GM10248 (cell line): ENCODE data around the gene MCTP2.

Experiments
- CTCF ChIA-PET: fragments of 300-600 bp; sonication (Branson Sonifier 250); formaldehyde crosslinking; extraction: SDS; loops from one replicate; lab custom pipeline; 2021; ENCODE audit warnings: antibody characterized with exemption; lab: Yijun Ruan, JAX
- POLR2A ChIA-PET: fragments of 350-650 bp; sonication (Branson Sonifier 250); formaldehyde crosslinking; extraction: SDS; loops from one replicate; lab custom pipeline; 2020; ENCODE audit warnings: antibody characterized with exemption; lab: Yijun Ruan, JAX
- DNase-seq: peaks from one replicate; pipeline ENCODE4 v3.0.0; 2012; ENCODE audit errors: extremely low spot score
- TF ChIP-seq, protein P1 (sequence below): IDR thresholded peaks from 2 replicates; pipeline ENCODE4 v1.5.1; 2012; ENCODE audit warnings: mild to moderate bottlenecking, low read depth; ENCODE audit errors: extremely low read depth, missing control alignments, control extremely low read depth

Gene MCTP2

DNA sequence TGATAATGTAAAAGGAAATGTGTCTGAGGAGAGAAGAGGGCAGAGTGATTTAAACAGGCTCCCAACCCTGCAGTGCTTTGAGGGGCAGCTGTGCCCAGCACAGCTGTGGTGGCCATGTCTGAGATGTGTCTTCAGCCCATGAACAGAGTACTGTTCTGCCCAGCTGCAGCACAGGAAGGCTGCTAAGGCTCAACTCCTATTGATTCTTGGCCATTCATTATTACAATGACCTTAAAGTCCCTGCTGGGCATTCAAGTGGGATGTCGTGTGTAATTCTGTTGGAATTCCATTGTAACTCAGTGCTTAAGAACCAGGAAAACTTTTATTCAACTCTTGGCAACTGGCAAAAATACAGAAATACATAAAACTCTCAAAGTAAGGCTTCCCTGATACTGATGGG is 229.3 kb downstream of the MCTP2 start:
- DNase-seq: no peak
- CTCF ChIA-PET: interaction anchor here (0.9 kb wide), 1 partner anchor 10 kb away, joined by 3 read pairs; no protein-coding TSS in a partner anchor
- POLR2A ChIA-PET: no interaction called here
- TF ChIP-seq, protein P1, sequence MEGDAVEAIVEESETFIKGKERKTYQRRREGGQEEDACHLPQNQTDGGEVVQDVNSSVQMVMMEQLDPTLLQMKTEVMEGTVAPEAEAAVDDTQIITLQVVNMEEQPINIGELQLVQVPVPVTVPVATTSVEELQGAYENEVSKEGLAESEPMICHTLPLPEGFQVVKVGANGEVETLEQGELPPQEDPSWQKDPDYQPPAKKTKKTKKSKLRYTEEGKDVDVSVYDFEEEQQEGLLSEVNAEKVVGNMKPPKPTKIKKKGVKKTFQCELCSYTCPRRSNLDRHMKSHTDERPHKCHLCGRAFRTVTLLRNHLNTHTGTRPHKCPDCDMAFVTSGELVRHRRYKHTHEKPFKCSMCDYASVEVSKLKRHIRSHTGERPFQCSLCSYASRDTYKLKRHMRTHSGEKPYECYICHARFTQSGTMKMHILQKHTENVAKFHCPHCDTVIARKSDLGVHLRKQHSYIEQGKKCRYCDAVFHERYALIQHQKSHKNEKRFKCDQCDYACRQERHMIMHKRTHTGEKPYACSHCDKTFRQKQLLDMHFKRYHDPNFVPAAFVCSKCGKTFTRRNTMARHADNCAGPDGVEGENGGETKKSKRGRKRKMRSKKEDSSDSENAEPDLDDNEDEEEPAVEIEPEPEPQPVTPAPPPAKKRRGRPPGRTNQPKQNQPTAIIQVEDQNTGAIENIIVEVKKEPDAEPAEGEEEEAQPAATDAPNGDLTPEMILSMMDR: no peak

DNA sequence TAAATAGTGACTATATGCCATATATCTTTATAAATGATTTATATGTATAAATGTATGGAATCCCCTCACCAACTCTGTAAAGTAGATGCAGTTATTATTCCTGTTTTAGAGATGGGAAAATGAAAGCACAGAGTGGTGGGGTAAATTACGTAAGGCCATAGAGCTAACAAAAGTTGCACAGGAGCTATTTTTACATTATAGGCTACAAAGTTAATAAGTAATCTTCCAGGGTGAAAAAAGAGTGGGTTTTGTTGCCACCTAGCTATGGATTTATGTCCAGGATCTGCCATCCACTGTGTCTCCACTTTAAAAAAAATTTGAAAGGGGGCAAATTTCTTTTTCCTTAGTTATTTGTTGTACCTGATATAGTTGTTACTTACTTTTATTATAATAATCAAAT is 235.7 kb downstream of the MCTP2 start:
- no peak for DNase-seq
- ChIA-PET CTCF (interaction anchor here (1.2 kb wide), 1 partner anchor 14 kb away, joined by 5 read pairs; no protein-coding TSS in a partner anchor), POLR2A (no interaction called here)
- TF ChIP-seq, protein P1: no peak

DNA sequence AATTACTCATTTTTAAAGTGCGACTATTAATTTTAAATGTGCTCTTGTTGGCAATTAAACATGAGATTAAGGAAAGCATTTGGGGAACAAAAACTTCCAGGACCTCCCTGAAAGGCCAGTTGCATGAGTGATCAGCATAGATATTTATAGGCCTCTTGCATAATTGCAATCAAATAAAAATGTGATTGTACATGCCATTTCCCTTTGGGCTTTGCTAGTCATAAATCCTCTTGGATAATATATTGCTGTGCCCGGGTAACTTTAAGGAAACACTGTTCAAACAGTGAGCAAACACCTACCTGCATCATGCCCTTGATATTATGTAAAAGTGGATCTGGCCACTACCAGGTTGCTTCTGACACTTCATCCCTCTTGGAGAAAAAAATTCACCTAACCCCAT is 239.1 kb downstream of the MCTP2 start:
- no peak for DNase-seq
- TF ChIP-seq, protein P1: no peak
- POLR2A ChIA-PET: no interaction called here
- CTCF ChIA-PET: interaction anchor here (1.4 kb wide), 1 partner anchor 10 kb away, joined by 3 read pairs; no protein-coding TSS in a partner anchor

DNA sequence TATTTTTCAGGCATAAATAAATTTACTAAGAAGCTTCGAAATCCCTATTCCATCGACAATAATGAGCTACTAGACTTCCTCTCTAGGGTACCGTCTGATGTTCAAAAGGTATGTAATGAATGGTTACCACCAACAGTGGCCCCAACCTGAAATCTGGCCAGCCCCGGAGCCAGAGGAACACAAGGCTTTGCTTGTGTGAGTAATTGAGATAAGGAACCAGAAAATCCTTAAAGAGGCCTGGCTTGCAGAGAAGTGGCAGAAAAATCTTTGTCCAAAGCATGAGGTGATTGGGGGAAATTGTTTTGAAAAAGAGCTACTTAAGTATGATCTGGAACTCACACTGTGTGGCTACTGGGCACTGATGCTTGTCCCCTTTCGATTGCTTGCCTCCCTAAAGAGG is 245.3 kb downstream of the MCTP2 start:
- TF ChIP-seq, protein P1: no peak
- ChIA-PET POLR2A (no interaction called here), CTCF (no interaction called here)
- no peak for DNase-seq

DNA sequence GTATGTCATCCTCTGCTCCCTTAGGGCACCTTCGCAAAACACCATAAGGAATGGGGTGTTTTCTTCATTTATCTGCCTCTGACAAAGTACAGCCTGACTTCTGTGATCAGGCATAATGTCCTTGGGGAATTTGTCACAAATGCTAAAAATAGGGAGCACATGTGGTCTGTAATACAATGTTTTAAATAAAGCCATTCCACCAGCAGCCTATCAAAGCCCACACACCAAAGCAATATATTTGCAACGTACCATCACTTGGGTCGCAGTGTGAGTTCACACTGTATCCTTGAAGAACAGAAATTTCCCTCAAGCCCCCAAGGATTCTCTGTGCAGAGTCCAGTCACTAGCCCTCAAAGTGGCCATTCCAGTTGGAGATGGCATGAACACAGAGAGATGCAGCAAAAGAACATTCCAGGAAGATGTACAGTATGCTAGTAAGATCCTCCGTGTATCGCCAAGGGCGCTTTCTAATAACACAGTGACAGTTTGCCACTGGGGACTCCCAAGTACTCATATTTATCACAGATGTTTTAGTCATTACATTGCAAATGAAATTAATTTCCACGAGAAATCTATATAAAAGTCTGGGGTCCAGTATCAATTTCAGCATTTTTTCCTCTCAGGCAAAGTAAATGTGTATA is 246.7 kb downstream of the MCTP2 start:
- POLR2A ChIA-PET: no interaction called here
- TF ChIP-seq, protein P1: no peak
- no peak for DNase-seq
- CTCF ChIA-PET: no interaction called here

DNA sequence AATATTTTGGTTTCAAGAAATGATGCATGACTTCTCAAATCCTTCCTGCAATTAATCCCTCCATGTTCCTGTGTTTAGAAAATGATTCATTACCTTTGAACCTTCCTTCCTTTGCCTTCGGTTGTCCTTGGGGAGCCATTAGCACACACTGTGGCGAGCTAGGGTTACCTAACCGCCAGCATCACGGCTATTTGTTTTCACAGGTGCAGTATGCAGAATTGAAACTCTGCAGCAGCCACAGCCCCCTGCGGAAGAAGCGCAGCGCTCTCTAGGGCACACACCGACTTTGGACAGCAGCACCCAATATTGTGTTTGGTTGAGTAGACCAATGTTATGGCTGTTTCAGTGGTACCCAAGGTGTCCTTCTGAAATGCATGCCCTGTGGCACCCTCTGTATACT is 247.4 kb downstream of the MCTP2 start:
- no peak for DNase-seq
- TF ChIP-seq, protein P1: no peak
- ChIA-PET CTCF (no interaction called here), POLR2A (no interaction called here)

DNA sequence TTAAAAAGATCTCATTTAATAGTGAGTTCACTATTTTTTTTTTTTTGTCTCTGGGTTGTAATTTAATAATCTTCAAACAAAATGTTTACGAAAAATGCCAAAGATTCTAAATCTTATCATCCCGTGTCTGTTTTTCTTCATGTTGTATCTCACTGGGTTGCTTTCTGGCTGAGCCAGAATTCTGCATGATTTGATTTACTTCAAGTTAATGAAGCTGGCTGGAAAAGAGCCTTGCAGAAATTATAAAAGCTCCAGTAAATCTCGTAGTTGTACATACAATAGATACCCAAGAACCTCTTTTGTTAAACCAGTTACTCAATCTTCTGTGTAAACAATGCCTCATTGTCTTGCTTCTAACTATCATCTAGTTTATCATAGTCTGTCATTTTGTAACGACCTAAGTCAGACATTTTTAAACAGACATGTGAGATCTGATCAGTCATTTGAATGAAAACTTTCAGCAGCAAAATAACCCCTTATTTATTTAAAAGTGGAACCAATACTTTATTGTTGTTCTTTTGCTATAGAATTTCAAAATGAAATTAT is 249.0 kb downstream of the MCTP2 start:
- ChIA-PET POLR2A (no interaction called here), CTCF (no interaction called here)
- TF ChIP-seq, protein P1: no peak
- DNase-seq: no peak
